ENCODE results near the gene SEMA3G.

The SEMA3G gene

DNA sequence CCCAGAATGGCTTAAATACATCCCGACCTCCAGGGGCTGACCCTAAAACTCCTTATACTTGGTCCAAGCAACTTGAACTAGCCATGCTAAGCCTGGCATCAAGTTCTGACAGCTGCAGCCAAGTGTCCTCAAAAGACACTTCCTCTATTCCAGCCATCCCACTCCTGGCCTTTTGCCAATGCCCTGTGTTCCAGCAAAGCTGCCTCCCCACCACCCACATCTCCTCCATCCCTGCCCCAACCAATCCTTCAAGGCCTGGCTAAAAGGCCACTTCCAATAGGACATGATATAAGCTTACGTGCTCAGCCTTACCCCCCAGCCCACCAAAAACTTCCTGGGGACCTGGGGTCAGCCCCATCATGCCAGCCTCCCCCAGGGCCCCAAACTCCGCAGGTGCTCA lies 40.9 kb downstream of the SEMA3G start:
- H3K79me2 ChIP-seq (ENCODE audit: insufficient read depth, low read length) = peaks cover 23% of the 10 kb centered on the region
- ATAC-seq (ENCODE audit: insufficient read depth, low read depth) (no peak), DNase-seq (no peak)
- no peak overlapping the region for H3K4me3 ChIP-seq (ENCODE audit: low read depth in 1 of 2, low read length in 2 of 2)
- TF ChIP-seq, protein P1, sequence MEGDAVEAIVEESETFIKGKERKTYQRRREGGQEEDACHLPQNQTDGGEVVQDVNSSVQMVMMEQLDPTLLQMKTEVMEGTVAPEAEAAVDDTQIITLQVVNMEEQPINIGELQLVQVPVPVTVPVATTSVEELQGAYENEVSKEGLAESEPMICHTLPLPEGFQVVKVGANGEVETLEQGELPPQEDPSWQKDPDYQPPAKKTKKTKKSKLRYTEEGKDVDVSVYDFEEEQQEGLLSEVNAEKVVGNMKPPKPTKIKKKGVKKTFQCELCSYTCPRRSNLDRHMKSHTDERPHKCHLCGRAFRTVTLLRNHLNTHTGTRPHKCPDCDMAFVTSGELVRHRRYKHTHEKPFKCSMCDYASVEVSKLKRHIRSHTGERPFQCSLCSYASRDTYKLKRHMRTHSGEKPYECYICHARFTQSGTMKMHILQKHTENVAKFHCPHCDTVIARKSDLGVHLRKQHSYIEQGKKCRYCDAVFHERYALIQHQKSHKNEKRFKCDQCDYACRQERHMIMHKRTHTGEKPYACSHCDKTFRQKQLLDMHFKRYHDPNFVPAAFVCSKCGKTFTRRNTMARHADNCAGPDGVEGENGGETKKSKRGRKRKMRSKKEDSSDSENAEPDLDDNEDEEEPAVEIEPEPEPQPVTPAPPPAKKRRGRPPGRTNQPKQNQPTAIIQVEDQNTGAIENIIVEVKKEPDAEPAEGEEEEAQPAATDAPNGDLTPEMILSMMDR (IDR thresholded peaks at IDR 0.05; ENCODE audit: borderline replicate concordance, extremely low read depth, low read length, poor library complexity, severe bottlenecking) = no peak
- no peak for TF ChIP-seq EZH2 (IDR thresholded peaks at IDR 0.05; ENCODE audit: borderline replicate concordance, low read depth, low read length, severe bottlenecking)
- H3K4me2 ChIP-seq (ENCODE audit: insufficient read depth, low read length) = no peak overlapping the region
- no peaks in the 10 kb centered on the region for H3K27me3 ChIP-seq (ENCODE audit: insufficient read depth, low read length, poor library complexity)
- no peak overlapping the region for H3K9ac ChIP-seq (ENCODE audit: low read depth, low read length)
- peaks cover 90% of the 10 kb centered on the region for H3K36me3 ChIP-seq (ENCODE audit: insufficient read depth, low read length)
- H3K27ac ChIP-seq (ENCODE audit: low read length) = no peak overlapping the region
- no peaks in the 10 kb centered on the region for H3K9me3 ChIP-seq (ENCODE audit: insufficient read depth, low read length, severe bottlenecking)
- no peak overlapping the region for H2AFZ ChIP-seq (ENCODE audit: low read depth, low read length)
- H3K4me1 ChIP-seq (ENCODE audit: insufficient read depth, low read length) = peaks cover 24% of the 10 kb centered on the region
- peaks cover 46% of the 10 kb centered on the region for H4K20me1 ChIP-seq (ENCODE audit: insufficient read depth, low read length)

DNA sequence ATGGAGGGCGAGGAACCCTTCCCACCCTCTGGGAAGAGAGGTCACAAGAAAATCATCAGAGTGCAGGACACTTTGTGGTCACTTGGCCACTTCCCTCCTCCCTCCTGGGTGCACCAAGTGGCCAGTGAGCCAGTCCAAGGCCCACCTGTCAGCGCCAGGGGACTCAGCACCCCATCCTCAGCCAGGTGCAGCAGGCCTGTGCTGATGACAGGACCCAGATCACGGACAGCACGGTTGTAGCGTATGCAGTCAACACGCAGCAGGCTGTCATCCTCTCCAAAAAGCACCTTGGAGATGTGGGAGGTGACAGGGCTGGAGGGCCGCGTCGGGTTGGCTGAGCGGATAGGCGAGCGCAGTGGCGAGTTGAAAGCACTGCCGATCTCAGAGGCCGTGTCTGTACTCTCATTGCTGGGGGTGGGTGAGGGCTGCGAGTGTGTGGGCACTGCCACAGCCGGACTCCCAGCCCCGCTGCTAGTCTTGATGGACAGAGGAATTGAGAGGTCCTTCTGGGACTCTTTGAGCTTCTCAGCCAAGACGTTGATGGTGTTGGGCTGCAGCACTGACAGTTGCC lies 41.5 kb downstream of the SEMA3G start:
- H3K36me3 ChIP-seq (ENCODE audit: insufficient read depth, low read length) = peaks cover 84% of the 10 kb centered on the region
- ATAC-seq (ENCODE audit: insufficient read depth, low read depth) = no peak

DNA sequence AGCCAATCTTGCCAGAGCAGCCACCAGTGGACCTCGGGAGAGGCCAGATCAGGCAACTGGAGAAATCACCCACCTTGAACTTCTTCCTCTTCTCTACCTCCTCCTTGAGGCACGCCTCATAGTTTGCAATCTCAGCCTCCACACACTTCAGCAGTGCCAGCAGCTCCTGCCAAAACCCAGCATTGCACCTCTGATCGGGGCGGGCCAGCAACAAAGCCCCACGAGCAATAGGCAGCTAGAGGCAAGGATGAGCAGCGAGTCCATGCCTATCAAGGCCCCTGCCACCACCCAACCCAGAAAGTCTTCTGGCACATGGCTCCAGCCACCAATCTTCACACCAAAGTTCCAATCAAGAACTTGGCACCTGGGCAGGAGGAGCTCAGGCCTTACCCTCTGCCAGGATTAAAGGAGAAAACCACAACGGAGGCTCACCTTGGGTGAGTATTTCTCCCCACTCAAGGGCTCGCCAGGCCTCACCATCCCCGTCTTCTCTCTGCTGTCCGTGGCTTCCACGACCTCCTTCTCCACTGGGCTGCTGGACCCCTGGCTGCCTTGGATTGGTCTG lies 42.1 kb downstream of the SEMA3G start:
- Histone ChIP-seq H3K4me3 (ENCODE audit: low read depth in 1 of 2, low read length in 2 of 2) (no peak overlapping the region), H3K27me3 (ENCODE audit: insufficient read depth, low read length, poor library complexity) (no peaks in the 10 kb centered on the region), H2AFZ (ENCODE audit: low read depth, low read length) (no peak overlapping the region), H3K79me2 (ENCODE audit: insufficient read depth, low read length) (peaks cover 12% of the 10 kb centered on the region), H3K36me3 (ENCODE audit: insufficient read depth, low read length) (peaks cover 78% of the 10 kb centered on the region), H3K4me1 (ENCODE audit: insufficient read depth, low read length) (peaks cover 13% of the 10 kb centered on the region), H3K27ac (ENCODE audit: low read length) (no peak overlapping the region), H4K20me1 (ENCODE audit: insufficient read depth, low read length) (peaks cover 38% of the 10 kb centered on the region), H3K9me3 (ENCODE audit: insufficient read depth, low read length, severe bottlenecking) (no peaks in the 10 kb centered on the region), H3K9ac (ENCODE audit: low read depth, low read length) (no peak overlapping the region), H3K4me2 (ENCODE audit: insufficient read depth, low read length) (no peak overlapping the region)
- no peak for DNase-seq
- TF ChIP-seq, protein P1 (IDR thresholded peaks at IDR 0.05; ENCODE audit: borderline replicate concordance, extremely low read depth, low read length, poor library complexity, severe bottlenecking) = no peak
- ATAC-seq (ENCODE audit: insufficient read depth, low read depth) = no peak

More for the DNA sequence above, 41.5 kb downstream of the SEMA3G start:
- no peak overlapping the region for H3K27ac ChIP-seq (ENCODE audit: low read length)
- DNase-seq = no peak
- peaks cover 17% of the 10 kb centered on the region for H3K79me2 ChIP-seq (ENCODE audit: insufficient read depth, low read length)
- H3K4me1 ChIP-seq (ENCODE audit: insufficient read depth, low read length) = peaks cover 18% of the 10 kb centered on the region
- H3K9me3 ChIP-seq (ENCODE audit: insufficient read depth, low read length, severe bottlenecking) = no peaks in the 10 kb centered on the region
- H3K9ac ChIP-seq (ENCODE audit: low read depth, low read length) = no peak overlapping the region
- no peak overlapping the region for H3K4me2 ChIP-seq (ENCODE audit: insufficient read depth, low read length)
- peaks cover 40% of the 10 kb centered on the region for H4K20me1 ChIP-seq (ENCODE audit: insufficient read depth, low read length)
- H3K27me3 ChIP-seq (ENCODE audit: insufficient read depth, low read length, poor library complexity) = no peaks in the 10 kb centered on the region
- no peak overlapping the region for H3K4me3 ChIP-seq (ENCODE audit: low read depth in 1 of 2, low read length in 2 of 2)
- TF ChIP-seq, protein P1 (IDR thresholded peaks at IDR 0.05; ENCODE audit: borderline replicate concordance, extremely low read depth, low read length, poor library complexity, severe bottlenecking) = no peak
- TF ChIP-seq EZH2 (IDR thresholded peaks at IDR 0.05; ENCODE audit: borderline replicate concordance, low read depth, low read length, severe bottlenecking) = no peak
- H2AFZ ChIP-seq (ENCODE audit: low read depth, low read length) = no peak overlapping the region
